ENCODE data around the gene GABBR2.

Gene GABBR2

GRCh38 chr9:98519641-98520040 lies 189.1 kb downstream of the GABBR2 start:
- Histone ChIP-seq H3K36me3 (replicated peaks; ENCODE audit: low read depth, low read length) (no peaks in the 10 kb centered on the region), H3K9ac (ENCODE audit: low read length) (no peak overlapping the region), H2AFZ (ENCODE audit: low read depth, low read length) (no peak overlapping the region), H3K9me3 (ENCODE audit: insufficient read depth, low read length) (no peaks in the 10 kb centered on the region), H3K4me1 (ENCODE audit: low read length) (no peaks in the 10 kb centered on the region), H3K27ac (ENCODE audit: low read length) (no peak overlapping the region), H3K27me3 (ENCODE audit: low read depth, low read length) (peaks cover 23% of the 10 kb centered on the region), H4K20me1 (ENCODE audit: insufficient read depth, low read length) (no peaks in the 10 kb centered on the region), H3K4me3 (ENCODE audit: low read length) (no peak overlapping the region), H3K4me2 (ENCODE audit: low read length) (no peak overlapping the region), H3K79me2 (ENCODE audit: low read length) (no peaks in the 10 kb centered on the region)
- TF ChIP-seq, protein P1, sequence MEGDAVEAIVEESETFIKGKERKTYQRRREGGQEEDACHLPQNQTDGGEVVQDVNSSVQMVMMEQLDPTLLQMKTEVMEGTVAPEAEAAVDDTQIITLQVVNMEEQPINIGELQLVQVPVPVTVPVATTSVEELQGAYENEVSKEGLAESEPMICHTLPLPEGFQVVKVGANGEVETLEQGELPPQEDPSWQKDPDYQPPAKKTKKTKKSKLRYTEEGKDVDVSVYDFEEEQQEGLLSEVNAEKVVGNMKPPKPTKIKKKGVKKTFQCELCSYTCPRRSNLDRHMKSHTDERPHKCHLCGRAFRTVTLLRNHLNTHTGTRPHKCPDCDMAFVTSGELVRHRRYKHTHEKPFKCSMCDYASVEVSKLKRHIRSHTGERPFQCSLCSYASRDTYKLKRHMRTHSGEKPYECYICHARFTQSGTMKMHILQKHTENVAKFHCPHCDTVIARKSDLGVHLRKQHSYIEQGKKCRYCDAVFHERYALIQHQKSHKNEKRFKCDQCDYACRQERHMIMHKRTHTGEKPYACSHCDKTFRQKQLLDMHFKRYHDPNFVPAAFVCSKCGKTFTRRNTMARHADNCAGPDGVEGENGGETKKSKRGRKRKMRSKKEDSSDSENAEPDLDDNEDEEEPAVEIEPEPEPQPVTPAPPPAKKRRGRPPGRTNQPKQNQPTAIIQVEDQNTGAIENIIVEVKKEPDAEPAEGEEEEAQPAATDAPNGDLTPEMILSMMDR (IDR thresholded peaks at IDR 0.05; ENCODE audit: low read depth, low read length) = no peak
- no peak for TF ChIP-seq EZH2phosphoT487 (IDR thresholded peaks at IDR 0.05; ENCODE audit: low read depth)

GRCh38 chr9:98518556-98518955 lies 190.2 kb downstream of the GABBR2 start:
- Histone ChIP-seq H3K27ac (ENCODE audit: low read length) (no peak overlapping the region), H3K4me1 (ENCODE audit: low read length) (no peaks in the 10 kb centered on the region), H3K27me3 (ENCODE audit: low read depth, low read length) (peaks cover 13% of the 10 kb centered on the region), H4K20me1 (ENCODE audit: insufficient read depth, low read length) (no peaks in the 10 kb centered on the region), H3K9ac (ENCODE audit: low read length) (no peak overlapping the region), H3K4me3 (ENCODE audit: low read length) (no peak overlapping the region), H3K79me2 (ENCODE audit: low read length) (no peaks in the 10 kb centered on the region), H3K36me3 (replicated peaks; ENCODE audit: low read depth, low read length) (no peaks in the 10 kb centered on the region), H2AFZ (ENCODE audit: low read depth, low read length) (no peak overlapping the region), H3K4me2 (ENCODE audit: low read length) (no peak overlapping the region), H3K9me3 (ENCODE audit: insufficient read depth, low read length) (no peaks in the 10 kb centered on the region)
- TF ChIP-seq, protein P1 (IDR thresholded peaks at IDR 0.05; ENCODE audit: low read depth, low read length) = no peak
- TF ChIP-seq EZH2phosphoT487 (IDR thresholded peaks at IDR 0.05; ENCODE audit: low read depth) = no peak

DNA sequence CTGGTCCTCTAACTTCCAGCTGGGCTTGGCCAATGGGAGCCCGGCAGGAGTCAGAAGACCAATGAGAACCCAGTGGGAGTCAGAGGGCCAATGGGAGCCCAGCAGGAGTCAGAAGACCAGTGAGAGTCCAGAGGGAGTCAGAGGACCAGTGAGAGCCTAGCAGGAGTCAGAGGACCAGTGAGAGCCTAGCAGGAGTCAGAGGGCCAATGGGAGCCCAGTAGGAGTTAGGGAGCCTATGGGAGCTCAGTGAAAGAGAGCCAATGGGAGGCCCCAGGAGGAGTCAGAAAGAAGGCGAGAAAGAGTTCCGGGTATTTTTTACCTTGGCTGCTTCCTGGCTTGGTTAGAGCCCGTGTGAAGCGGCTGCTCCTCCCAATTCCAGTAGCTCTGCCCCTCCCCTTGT lies 191.0 kb downstream of the GABBR2 start:
- TF ChIP-seq, protein P1 (IDR thresholded peaks at IDR 0.05; ENCODE audit: low read depth, low read length) = no peak
- TF ChIP-seq EZH2phosphoT487 (IDR thresholded peaks at IDR 0.05; ENCODE audit: low read depth) = no peak

DNA sequence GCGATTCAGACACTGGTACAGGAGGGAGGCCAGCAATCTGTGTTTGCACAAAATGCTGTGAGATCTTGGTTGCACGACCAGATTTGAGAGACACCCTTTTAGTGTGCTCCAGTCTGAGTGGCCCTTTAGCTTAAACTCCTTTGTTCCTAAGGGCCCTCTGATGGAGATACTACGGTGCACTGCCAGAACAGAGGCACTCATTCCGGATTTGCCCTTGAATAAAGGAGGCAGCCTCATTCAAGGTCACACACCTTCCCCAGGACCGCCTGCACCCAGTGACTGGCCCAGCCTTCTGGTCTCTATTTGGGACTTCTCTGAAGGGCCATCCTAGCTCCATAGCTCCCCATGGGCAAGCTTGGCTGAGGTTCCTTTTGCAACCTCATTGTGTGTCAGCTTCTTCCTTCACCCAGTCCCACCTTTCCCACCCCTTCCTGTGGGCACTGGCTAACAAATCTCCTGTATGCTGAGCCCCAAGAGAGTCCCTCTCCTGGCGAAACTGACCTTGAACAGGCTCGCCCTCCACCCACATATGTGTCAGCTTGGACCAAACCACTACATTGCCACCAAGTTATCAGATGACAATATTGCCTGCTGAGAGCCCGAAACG lies 191.7 kb downstream of the GABBR2 start:
- Histone ChIP-seq H3K4me1 (ENCODE audit: low read length) (no peaks in the 10 kb centered on the region), H3K79me2 (ENCODE audit: low read length) (no peaks in the 10 kb centered on the region), H3K4me3 (ENCODE audit: low read length) (no peak overlapping the region), H3K9ac (ENCODE audit: low read length) (no peak overlapping the region), H3K27me3 (ENCODE audit: low read depth, low read length) (no peaks in the 10 kb centered on the region), H4K20me1 (ENCODE audit: insufficient read depth, low read length) (no peaks in the 10 kb centered on the region), H2AFZ (ENCODE audit: low read depth, low read length) (no peak overlapping the region), H3K36me3 (replicated peaks; ENCODE audit: low read depth, low read length) (no peaks in the 10 kb centered on the region), H3K9me3 (ENCODE audit: insufficient read depth, low read length) (no peaks in the 10 kb centered on the region), H3K27ac (ENCODE audit: low read length) (no peak overlapping the region), H3K4me2 (ENCODE audit: low read length) (no peak overlapping the region)
- TF ChIP-seq EZH2phosphoT487 (IDR thresholded peaks at IDR 0.05; ENCODE audit: low read depth) = no peak
- TF ChIP-seq, protein P1 (IDR thresholded peaks at IDR 0.05; ENCODE audit: low read depth, low read length) = no peak

More for the DNA sequence above, 191.0 kb downstream of the GABBR2 start:
- peaks cover 5% of the 10 kb centered on the region; the same call in 1 of the 2 replicates for H3K27me3 ChIP-seq (ENCODE audit: low read depth, low read length)
- no peaks in the 10 kb centered on the region for H3K79me2 ChIP-seq (ENCODE audit: low read length)
- H3K9ac ChIP-seq (ENCODE audit: low read length) = no peak overlapping the region
- H4K20me1 ChIP-seq (ENCODE audit: insufficient read depth, low read length) = no peaks in the 10 kb centered on the region
- no peaks in the 10 kb centered on the region for H3K4me1 ChIP-seq (ENCODE audit: low read length)
- H3K4me2 ChIP-seq (ENCODE audit: low read length) = no peak overlapping the region
- no peaks in the 10 kb centered on the region for H3K36me3 ChIP-seq (replicated peaks; ENCODE audit: low read depth, low read length)
- H3K4me3 ChIP-seq (ENCODE audit: low read length) = no peak overlapping the region
- H3K9me3 ChIP-seq (ENCODE audit: insufficient read depth, low read length) = no peaks in the 10 kb centered on the region
- H2AFZ ChIP-seq (ENCODE audit: low read depth, low read length) = no peak overlapping the region
- no peak overlapping the region for H3K27ac ChIP-seq (ENCODE audit: low read length)

Measured in OCI-LY3 (cell line).